Mesenchymal stem cell (in vitro differentiated cells and primary cell): ENCODE results near the gene KBTBD7. TPM values are rescaled to one million over a fixed set of nuclear protein-coding genes. Genes with fewer than 3 reads are reported as not detected.
A peak's percentile ranks its signal among the peaks of the same experiment; 100 is the strongest.

ENCODE experiments used
- DNase-seq: peaks from one replicate; pipeline ENCODE4 v3.0.0-alpha.2; 2013
- H2AFZ ChIP-seq: one replicate; pipeline ENCODE4 v1.6.1; 2013; ENCODE audit warnings: low read depth, mild to moderate bottlenecking, control low read depth, inconsistent platforms, low read length, moderate library complexity
- H2AK5ac ChIP-seq: 2 replicates; pipeline ENCODE4 v1.6.1; 2013; ENCODE audit warnings: low read length, moderate library complexity, mild to moderate bottlenecking, inconsistent platforms; ENCODE audit not compliant: severe bottlenecking
- H2BK120ac ChIP-seq: one replicate; pipeline ENCODE4 v1.6.1; 2013; ENCODE audit warnings: low read depth, mild to moderate bottlenecking, inconsistent platforms, low read length, moderate library complexity
- H2BK12ac ChIP-seq, 2 experiments: one replicate each; pipeline ENCODE4 v1.6.1; 2013; ENCODE audit warnings: inconsistent platforms in 2 of 2, low read length in 2 of 2, mild to moderate bottlenecking in 2 of 2, moderate library complexity in 2 of 2, control low read depth in 1 of 2
- H2BK15ac ChIP-seq: one replicate; pipeline ENCODE4 v1.6.1; 2013; ENCODE audit warnings: mild to moderate bottlenecking, low read depth, inconsistent platforms; ENCODE audit not compliant: poor library complexity, severe bottlenecking
- H2BK5ac ChIP-seq: 2 replicates; pipeline ENCODE4 v1.6.1; 2013; ENCODE audit warnings: low read depth, mild to moderate bottlenecking, low read length, control low read depth, inconsistent platforms; ENCODE audit not compliant: poor library complexity, severe bottlenecking
- H3K14ac ChIP-seq, 2 experiments: one replicate each; pipeline ENCODE4 v1.6.1; 2013; ENCODE audit warnings: inconsistent platforms in 2 of 2, low read length in 2 of 2, control low read depth in 1 of 2, mild to moderate bottlenecking in 1 of 2, moderate library complexity in 1 of 2
- H3K18ac ChIP-seq, 2 experiments: one replicate each; pipeline ENCODE4 v1.6.1; 2013; ENCODE audit warnings: inconsistent platforms in 2 of 2, low read length in 2 of 2, control low read depth in 1 of 2, low read depth in 1 of 2, mild to moderate bottlenecking in 1 of 2
- H3K23ac ChIP-seq, 2 experiments: one replicate each; pipeline ENCODE4 v1.6.1; 2013; ENCODE audit warnings: inconsistent platforms in 2 of 2, low read length in 2 of 2, mild to moderate bottlenecking in 2 of 2, moderate library complexity in 2 of 2, control low read depth in 1 of 2
- H3K27ac ChIP-seq: 2 replicates; pipeline ENCODE4 v1.5.1; 2013; ENCODE audit warnings: mild to moderate bottlenecking, moderate library complexity, low read length, control low read depth, inconsistent platforms; ENCODE audit not compliant: poor library complexity, severe bottlenecking
- H3K27me3 ChIP-seq, 2 experiments: 2 replicates each; pipeline versions ENCODE4 v1.6.1 to v1.7.0; 2013; ENCODE audit warnings: low read length in 2 of 2, mild to moderate bottlenecking in 2 of 2, moderate library complexity in 2 of 2, control low read depth in 1 of 2, inconsistent platforms in 1 of 2; ENCODE audit not compliant: control insufficient read depth in 1 of 2, insufficient read depth in 1 of 2
- H3K36me3 ChIP-seq, 2 experiments: 2 replicates each; pipeline versions ENCODE4 v1.6.1 to v1.7.0; 2013; ENCODE audit warnings: low read length in 2 of 2, control low read depth in 1 of 2, inconsistent platforms in 1 of 2, low read depth in 1 of 2, mild to moderate bottlenecking in 1 of 2; ENCODE audit not compliant: insufficient read depth in 2 of 2, control insufficient read depth in 1 of 2
- H3K4ac ChIP-seq, 2 experiments: one replicate each; pipeline ENCODE4 v1.6.1; 2013; ENCODE audit warnings: inconsistent platforms in 2 of 2, low read length in 2 of 2, mild to moderate bottlenecking in 2 of 2, moderate library complexity in 2 of 2, control low read depth in 1 of 2, low read depth in 1 of 2
- H3K4me1 ChIP-seq: 2 replicates; pipeline ENCODE4 v1.6.1; 2013; ENCODE audit warnings: low read depth, low read length, control low read depth; ENCODE audit not compliant: control insufficient read depth, insufficient read depth
- H3K4me2 ChIP-seq: 2 replicates; pipeline ENCODE4 v1.6.1; 2013; ENCODE audit warnings: low read length, mild to moderate bottlenecking, inconsistent platforms; ENCODE audit not compliant: poor library complexity, severe bottlenecking
- H3K4me3 ChIP-seq, 2 experiments: 2 replicates each; pipeline versions ENCODE4 v1.5.1 to v1.7.0; 2013; ENCODE audit warnings: low read length in 2 of 2, mild to moderate bottlenecking in 2 of 2, control low read depth in 1 of 2, low read depth in 1 of 2; ENCODE audit not compliant: insufficient read depth in 1 of 2
- H3K79me1 ChIP-seq: replicated peaks from 2 replicates; pipeline ENCODE4 v1.6.1; 2013; ENCODE audit warnings: mild to moderate bottlenecking, control low read depth, low read length, inconsistent platforms; ENCODE audit not compliant: poor library complexity, severe bottlenecking
- H3K9ac ChIP-seq: 2 replicates; pipeline ENCODE4 v1.7.0; 2013; ENCODE audit warnings: mild to moderate bottlenecking, low read length, moderate library complexity
- H3K9me3 ChIP-seq: 2 replicates; pipeline ENCODE4 v1.7.0; 2013; ENCODE audit warnings: mild to moderate bottlenecking, low read length; ENCODE audit not compliant: control insufficient read depth
- H4K8ac ChIP-seq: one replicate; pipeline ENCODE4 v1.6.1; 2013; ENCODE audit warnings: inconsistent platforms, mild to moderate bottlenecking, low read length, moderate library complexity
- H4K91ac ChIP-seq: one replicate; pipeline ENCODE4 v1.6.1; 2013; ENCODE audit warnings: mild to moderate bottlenecking, low read length, inconsistent platforms
- WGBS: methylation state at CpG from one replicate; pipeline ENCODE4 v1.1.7; 2013; ENCODE audit warnings: mixed read lengths; 5-methylcytosine and 5-hydroxymethylcytosine counted together
- polyA plus RNA-seq, 2 experiments: library from polyadenylated mRNA; stranded (reverse); fragments of 200-250 nt; gene quantifications; one replicate each; pipeline ENCODE4 v1.2.3, GENCODE V29; 2013

KBTBD7 gene
- 2.9 TPM for polyA plus RNA-seq (2013, experiment 1 of 2)
- polyA plus RNA-seq (2013, experiment 2 of 2), result 2.9 TPM

- Histone ChIP-seq H3K4me3 (peak within 1 kb of the TSS; percentile 66 to 77), H4K91ac (peak within 1 kb of the TSS; percentile 97), H2BK5ac (peak within 1 kb of the TSS; percentile 89), H3K23ac (no peak within 1 kb of the TSS), H2AK5ac (peak within 1 kb of the TSS; percentile 94), H3K9ac (peak within 1 kb of the TSS; percentile 90), H2BK12ac (peak within 1 kb of the TSS; percentile 54 to 66), H3K18ac (peak within 1 kb of the TSS; percentile 88 to 98), H3K79me1 (peaks cover 13% of the 10 kb centered on the region), H3K4me1 (peaks cover 5% of the 10 kb centered on the region), H3K14ac (peak within 1 kb of the TSS in 1 of 2 experiments; percentile 36), H2BK120ac (peak within 1 kb of the TSS; percentile 49), H4K8ac (peak within 1 kb of the TSS; percentile 100), H2BK15ac (peak within 1 kb of the TSS; percentile 97), H3K4me2 (peak within 1 kb of the TSS; percentile 80), H3K36me3 (peaks cover 6% of the 10 kb centered on the region in 2 experiments), H3K27ac (peak within 1 kb of the TSS; percentile 96), H3K4ac (peak within 1 kb of the TSS; percentile 90 to 98), H3K9me3 (no peaks in the 10 kb centered on the region), H3K27me3 (no peaks in the 10 kb centered on the region), H2AFZ (peak within 1 kb of the TSS; percentile 94)
- peak; percentile 98 for DNase-seq
- 23% methylated on average over 66 of the region's 66 CpGs for WGBS
Observed at GRCh38 chr13:41193919-41194824, at the start of gene KBTBD7. Gene KBTBD7 (minus strand): TSS chr13:41194569. CDS start chr13:41194257, 312 bp downstream.

DNA sequence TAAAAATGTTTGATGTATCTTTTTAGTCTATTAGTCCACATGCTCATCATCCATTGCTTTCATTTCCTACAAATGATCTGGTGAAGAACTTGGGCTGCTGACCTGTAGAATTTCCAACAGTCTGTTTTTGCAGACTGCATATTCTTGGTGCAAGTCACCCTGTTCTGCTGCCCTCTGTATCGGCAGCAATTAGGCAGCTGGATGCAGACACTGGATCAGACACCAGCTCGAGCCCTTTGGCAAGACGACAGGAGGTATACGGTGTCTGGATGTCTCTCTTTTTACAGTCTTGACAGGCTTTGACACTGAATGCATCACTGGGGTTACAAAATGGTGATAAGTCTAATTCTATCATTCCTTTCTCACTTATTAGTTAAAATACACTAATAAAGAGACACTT lies 47.3 kb upstream of the KBTBD7 start:
- no peak overlapping the region for H3K23ac ChIP-seq
- no peak overlapping the region for H2BK15ac ChIP-seq
- no peak overlapping the region for H3K18ac ChIP-seq
- no peak overlapping the region for H2AFZ ChIP-seq
- no peak overlapping the region for H2BK120ac ChIP-seq
- H3K9me3 ChIP-seq, result no peaks in the 10 kb centered on the region
- H3K4me3 ChIP-seq, result no peak overlapping the region
- H3K14ac ChIP-seq, result no peak overlapping the region
- no peak overlapping the region for H3K4me2 ChIP-seq
- no peak overlapping the region for H4K8ac ChIP-seq
- no peaks in the 10 kb centered on the region for H3K79me1 ChIP-seq
- H3K27me3 ChIP-seq, result no peaks in the 10 kb centered on the region
- H4K91ac ChIP-seq, result no peak overlapping the region
- no peak overlapping the region for H2BK5ac ChIP-seq
- H3K27ac ChIP-seq, result no peak overlapping the region
- H3K4ac ChIP-seq, result no peak overlapping the region
- no peak for DNase-seq
- no peak overlapping the region for H3K9ac ChIP-seq
- H3K4me1 ChIP-seq, result no peaks in the 10 kb centered on the region
- H3K36me3 ChIP-seq, result peaks cover 3 to 26% of the 10 kb centered on the region in 2 experiments
- no peak overlapping the region for H2BK12ac ChIP-seq
- no peak overlapping the region for H2AK5ac ChIP-seq
- 83% methylated on average over 2 of the region's 4 CpGs for WGBS

DNA sequence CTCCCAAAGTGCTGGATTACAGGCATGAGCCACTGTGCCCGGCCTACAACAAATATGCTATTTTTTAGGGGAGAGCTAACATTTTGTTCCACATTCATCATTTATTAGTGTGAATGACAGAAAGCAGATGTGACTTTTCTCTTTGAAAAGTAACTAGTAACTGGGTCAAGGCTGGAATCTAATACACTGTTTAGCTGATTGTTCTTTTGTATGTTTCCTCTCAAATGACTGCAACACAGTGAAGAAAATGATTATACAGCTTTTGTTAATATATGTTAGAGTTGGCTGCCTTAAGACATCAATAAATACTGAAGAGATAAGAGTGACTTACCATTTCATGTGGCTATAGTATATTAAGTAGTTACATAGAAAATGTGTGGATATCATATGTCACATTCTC lies 42.0 kb upstream of the KBTBD7 start:
- H3K9ac ChIP-seq, result no peak overlapping the region
- H3K23ac ChIP-seq, result no peak overlapping the region
- WGBS, result 100% methylated on average over 1 of the region's 1 CpG
- H4K91ac ChIP-seq, result no peak overlapping the region
- H2AFZ ChIP-seq, result no peak overlapping the region
- H3K4me1 ChIP-seq, result peaks cover 2% of the 10 kb centered on the region
- no peak overlapping the region for H2AK5ac ChIP-seq
- no peaks in the 10 kb centered on the region for H3K27me3 ChIP-seq
- H2BK120ac ChIP-seq, result no peak overlapping the region
- H3K4ac ChIP-seq, result no peak overlapping the region
- H4K8ac ChIP-seq, result no peak overlapping the region
- H3K27ac ChIP-seq, result no peak overlapping the region
- H3K79me1 ChIP-seq, result no peaks in the 10 kb centered on the region
- H3K36me3 ChIP-seq, result peaks cover 3 to 39% of the 10 kb centered on the region in 2 experiments
- DNase-seq, result no peak
- no peak overlapping the region for H3K4me2 ChIP-seq
- no peak overlapping the region for H2BK12ac ChIP-seq
- no peak overlapping the region for H3K4me3 ChIP-seq
- H3K9me3 ChIP-seq, result no peaks in the 10 kb centered on the region
- no peak overlapping the region for H2BK15ac ChIP-seq
- H2BK5ac ChIP-seq, result no peak overlapping the region
- H3K18ac ChIP-seq, result no peak overlapping the region
- no peak overlapping the region for H3K14ac ChIP-seq
